Effector CD4-positive, alpha-beta T cell (primary cell): Measurements from ENCODE around the gene AFMID.
"Not testable (repeated sequence)": the region's sequence is repeated elsewhere in the genome, so short reads cannot be mapped to it uniquely, and the experiment has no call there.

Experiments
- DNase-seq: peaks from one replicate; pipeline ENCODE4 v3.0.0-alpha.2; 2020
- total RNA-seq: gene quantifications from one replicate; lab custom pipeline; 2026; lab: John Stamatoyannopoulos, UW

AFMID gene
- total RNA-seq: 2.6 reads per million, percentile 8 among the genes with 10 or more reads in this experiment

DNA sequence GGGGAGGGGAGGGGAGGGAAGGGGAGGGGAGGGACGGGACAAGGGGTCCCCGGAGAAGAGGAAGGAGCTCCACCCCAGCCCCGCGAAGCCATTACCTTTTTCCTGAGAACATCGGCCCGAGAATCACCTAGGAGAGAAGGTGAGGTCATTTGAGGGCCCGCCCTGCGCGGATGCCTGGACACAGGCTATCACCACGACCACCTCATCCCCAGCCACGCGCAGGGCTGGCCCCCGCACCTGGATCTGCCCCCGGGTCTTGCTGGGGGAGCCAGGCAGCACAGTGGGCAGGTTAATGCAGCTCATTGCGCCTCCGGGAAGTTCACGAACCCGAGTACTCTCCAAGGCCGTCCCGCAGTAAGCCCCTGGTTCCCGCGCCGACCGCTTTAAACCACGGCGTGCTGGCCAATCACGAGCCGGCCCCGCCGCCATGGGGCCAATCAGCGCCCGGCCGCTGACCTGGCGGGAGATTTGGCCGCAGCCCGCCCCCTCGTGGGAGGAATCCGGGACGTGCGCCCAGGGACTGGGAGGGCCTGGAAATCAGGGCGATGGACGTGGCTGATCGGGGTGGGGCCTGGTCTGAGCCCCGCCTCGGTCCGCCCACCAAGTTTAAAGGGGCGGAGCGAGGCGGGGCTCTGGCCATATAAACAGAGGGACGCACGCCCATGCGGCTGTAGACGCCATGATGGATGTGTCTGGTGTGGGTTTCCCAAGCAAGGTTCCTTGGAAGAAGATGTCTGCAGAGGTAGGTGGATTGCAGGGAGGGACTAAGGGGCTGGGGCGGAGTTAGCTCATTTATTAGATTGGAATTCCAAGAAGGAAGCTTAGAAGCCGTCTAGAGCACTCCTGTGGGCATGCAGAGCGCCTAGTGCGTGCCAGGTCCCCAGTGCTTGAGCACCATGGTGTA lies at the start of gene AFMID, which contains the start of gene TK1:
Gene AFMID, plus strand, starts transcription at position 671 of the 904 bp plus-strand sequence. Its CDS starts 9 bp downstream, at position 680.
Gene TK1, minus strand, starts transcription at position 361 of the 904 bp plus-strand sequence. Its CDS starts 58 bp downstream, at position 303.
- peak; percentile 68 for DNase-seq

DNA sequence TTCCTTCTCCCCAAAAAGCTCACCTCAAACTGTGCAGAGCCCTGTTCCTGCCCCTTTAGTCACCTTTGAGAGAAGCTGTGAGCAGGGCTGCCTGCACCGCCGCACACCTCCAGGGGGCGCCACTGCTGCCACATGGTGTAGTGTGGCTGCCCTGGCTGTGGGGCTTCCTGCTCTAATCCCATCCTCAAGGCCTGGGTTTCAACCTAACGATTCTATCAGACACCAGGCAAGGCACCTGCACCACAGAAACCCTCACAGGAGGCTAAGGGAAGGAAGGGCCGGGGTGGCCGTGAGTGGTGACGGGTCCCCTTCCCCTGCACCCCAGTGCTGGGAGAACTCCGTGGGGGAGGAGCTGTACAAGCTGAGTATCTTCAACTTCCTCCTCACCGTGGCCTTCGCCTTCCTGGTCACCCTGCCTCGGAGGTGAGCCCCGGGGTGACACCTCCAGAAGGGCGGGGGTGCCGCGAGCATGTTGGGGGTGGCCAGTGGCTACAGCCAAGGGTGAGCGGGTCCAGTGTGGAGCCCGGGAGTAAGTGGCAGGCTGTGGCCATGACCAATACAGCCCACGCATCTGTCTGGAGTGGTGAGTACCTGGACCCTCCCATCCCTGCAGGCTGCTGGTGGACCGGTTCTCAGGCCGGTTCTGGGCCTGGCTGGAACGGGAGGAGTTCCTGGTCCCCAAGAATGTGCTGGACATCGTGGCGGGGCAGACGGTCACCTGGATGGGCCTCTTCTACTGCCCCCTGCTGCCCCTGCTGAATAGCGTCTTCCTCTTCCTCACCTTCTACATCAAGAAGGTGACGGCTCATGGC lies 49.6 kb upstream of the AFMID start:
- DNase-seq: no peak

DNA sequence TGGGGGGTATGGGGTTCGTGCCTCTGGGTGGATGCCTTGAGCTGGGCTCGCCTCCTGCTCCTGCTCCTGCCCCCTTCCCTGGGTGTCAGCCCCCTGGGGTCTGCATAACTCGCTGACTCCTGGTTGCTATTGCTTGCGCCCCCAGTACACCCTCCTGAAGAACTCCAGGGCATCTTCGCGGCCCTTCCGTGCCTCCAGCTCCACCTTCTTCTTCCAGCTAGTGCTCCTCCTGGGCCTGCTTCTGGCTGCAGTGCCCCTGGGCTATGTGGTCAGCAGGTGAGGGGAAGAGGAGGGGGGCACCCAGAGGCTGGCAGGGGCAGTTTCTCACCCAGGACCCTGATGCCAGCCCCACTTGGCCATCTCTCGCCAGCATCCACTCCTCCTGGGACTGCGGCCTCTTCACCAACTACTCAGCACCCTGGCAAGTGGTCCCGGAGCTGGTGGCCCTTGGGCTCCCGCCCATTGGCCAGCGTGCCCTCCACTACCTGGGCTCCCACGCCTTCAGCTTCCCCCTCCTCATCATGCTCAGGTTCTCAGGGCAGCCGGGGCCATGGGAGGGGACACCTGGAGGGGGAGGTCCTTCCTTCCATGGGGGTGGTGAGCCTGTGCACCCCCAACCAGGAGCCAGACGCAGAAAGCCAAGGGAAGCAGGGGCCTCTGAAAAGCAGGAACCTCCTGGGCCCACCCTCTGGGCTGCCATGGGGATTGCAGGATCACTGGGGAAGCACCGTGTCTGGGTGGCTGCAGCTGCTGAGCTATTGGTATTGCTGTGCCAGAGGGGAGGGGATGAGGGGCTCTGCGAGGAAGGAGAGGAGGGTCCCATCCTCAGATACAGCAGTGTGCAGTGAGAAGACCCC lies 48.7 kb upstream of the AFMID start:
- DNase-seq: no peak

DNA sequence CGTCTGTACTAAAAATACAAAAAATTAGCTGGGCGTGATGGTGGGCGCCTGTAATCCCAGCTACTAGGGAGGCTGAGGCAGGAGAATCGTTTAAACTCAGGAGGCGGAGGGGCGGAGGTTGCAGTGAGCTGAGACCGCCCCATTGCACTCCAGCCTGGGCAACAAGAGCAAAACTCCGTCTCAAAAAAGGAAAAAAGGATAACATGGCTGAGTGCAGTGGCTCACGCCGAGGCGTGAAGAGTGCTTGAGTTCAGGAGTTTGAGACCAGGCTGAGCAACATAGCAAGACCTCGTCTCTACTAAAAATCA lies 47.3 kb upstream of the AFMID start:
- not testable (repeated sequence) for DNase-seq

- DNase-seq: peak; percentile 87
These were observed 46.8 kb upstream of the AFMID start for GRCh38 chr17:78140169-78141051.

DNA sequence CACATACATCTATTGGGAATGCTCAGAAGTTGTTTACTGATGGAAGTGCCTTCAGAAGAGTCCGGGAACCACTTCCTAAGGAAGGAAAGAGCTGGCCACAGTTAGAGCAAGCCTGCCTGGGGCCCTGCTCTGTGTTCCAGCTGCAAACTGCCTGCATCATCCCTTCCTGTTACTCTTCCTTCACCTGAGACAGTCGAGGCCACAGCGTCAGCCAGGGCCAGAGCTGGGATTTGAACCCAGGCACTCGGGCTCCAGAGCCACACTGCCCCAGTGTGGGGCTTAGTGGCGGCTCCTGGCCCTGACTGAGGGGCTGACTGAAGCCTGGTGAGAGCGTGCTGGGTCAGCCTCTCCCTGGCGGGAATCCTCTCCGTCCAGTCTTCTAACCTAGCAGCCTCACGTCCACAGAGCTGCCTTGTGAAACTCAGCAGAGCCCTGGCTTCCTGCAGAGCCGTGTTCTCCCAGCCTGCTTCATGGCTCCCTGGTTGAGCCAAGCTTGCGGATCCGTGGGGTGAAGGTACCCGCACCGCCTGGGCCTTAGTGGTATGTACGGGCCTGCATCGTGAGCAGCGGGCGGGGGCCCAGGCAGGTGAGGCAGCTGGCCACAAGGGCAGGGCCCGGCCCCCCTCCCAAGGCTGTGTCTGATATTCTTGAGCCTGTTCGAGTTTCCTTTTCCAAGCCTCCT lies 45.6 kb upstream of the AFMID start:
- no peak for DNase-seq

- no peak for DNase-seq
These were observed 44.9 kb upstream of the AFMID start for GRCh38 chr17:78142119-78142861.

DNA sequence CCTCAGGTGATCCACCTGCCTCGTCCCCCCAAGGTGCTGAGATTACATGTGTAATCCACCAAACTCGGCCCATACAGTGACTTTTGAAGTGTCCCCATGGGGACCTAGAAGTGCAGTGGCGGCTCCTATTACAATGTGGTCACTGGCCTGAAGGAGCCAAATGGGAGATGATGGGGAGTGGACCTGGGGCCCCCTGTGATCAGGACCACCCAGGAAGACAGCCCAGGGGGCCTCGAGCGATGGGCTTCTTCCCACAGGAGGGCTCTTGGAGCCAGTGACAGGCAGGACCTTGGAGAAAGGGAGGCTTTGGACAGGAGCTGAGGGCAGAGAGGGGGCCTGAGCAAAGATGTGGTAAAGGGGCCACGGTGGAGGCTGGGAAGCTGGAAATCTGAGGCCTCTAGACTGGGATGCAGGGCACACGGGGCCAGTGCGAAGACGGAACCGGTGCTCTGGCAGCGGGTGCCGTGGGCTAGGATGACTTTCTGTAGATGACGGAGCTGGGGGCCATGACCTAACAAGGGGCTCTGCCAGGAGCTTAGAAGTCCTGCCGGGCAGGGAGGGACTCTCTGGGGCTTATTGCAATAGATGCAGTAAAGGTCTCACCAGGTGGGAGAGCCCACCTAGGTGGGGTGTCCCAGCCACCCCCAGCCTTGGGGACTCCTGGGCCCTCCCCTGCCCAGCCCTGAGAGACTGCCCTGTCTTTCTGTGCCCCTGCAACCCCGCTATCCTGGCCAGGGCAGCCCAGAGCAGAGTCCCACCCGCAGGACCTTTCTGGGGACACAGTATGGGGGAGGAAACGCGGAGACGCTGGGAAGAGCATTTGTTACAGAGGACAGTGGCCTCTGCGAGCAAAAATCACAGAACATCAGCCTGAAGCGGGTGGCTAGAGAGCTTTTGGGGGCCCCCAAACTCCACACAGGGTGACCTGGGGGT lies 43.7 kb upstream of the AFMID start:
- no peak for DNase-seq

- DNase-seq: no peak
These were observed 42.9 kb upstream of the AFMID start for GRCh38 chr17:78144147-78144719.

DNA sequence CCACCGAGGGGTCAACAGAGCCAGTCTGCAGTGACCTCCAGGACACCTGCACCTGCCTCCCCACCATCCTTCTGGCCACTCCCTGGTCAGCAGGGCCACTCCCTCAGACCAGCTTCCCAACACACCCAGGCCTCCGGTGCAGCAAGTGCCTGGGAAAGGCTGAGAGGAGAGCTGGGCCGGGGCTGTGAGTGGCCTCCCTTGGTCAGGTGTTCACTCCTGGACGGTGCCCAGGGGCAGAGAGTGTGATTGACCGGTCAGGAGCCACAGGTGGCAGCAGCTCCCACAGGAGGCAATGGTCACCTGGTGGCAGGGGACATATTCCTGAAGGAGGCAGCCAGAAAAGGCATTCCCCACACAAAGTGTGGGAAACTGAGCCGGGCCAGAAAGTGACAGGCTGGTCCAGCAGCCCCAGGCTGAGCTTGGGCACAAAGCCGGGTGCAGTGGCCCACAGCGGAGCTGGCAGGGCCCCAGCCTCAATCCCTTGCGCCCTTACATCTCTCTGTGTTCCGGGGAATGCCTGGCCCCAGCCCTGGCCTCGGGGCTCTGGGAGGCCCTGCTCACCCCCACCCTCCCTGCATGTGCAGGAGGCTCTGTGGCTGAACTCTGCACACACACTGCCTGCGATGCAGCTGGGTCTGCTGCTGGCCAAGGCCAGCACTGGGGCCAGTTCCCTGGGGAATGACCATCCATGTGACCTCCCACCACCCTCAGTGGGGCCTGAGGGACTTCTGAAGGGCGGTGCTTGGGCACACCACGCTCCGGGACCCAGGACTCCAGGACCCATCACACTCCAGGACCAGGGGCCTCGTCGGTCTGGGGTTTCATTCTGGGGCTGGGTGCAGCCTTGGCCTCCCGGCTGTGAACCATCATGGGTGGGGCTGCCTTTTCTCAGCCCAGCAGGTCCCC lies 42.2 kb upstream of the AFMID start:
- no peak for DNase-seq

DNA sequence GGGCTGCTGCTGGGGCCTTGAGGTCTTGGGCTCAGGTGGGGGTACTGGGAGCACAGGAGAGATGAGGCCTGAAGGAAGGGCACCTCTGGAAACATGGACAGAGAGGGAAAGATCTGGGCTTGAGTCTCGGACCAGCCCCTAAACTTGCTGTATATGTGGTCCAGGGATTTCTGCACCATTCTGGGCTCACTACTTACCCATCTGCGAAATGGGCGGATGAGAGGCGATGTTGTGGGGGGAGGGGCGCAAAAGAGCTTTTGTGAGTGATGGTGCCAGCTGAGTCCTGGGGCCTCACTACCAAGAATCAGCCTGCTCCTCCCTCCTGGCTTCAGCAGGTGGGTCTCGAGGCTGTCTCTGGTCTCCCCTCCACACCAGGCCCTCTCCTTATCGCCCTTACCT lies 40.7 kb upstream of the AFMID start:
- no peak for DNase-seq

DNA sequence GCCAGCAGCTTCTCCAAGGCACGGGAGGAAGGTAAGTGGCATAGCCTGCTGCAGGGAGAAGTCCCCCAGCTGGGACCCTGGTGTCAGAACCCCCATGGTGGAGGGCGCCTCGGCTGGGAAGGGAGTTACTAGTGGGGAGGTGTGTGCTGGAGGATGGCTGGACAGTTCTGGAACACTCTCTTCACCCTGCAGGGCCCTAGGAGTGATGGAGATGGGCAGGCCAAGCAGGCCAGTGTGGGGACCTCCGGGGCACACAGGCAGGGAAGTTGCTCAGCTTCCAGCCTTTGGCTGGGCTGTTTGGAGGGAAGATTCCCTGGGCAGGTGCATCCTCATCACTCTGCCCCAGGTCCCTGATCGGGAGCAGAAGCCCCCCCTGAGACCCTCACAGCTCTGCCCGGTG lies 40.3 kb upstream of the AFMID start:
- no peak for DNase-seq

DNA sequence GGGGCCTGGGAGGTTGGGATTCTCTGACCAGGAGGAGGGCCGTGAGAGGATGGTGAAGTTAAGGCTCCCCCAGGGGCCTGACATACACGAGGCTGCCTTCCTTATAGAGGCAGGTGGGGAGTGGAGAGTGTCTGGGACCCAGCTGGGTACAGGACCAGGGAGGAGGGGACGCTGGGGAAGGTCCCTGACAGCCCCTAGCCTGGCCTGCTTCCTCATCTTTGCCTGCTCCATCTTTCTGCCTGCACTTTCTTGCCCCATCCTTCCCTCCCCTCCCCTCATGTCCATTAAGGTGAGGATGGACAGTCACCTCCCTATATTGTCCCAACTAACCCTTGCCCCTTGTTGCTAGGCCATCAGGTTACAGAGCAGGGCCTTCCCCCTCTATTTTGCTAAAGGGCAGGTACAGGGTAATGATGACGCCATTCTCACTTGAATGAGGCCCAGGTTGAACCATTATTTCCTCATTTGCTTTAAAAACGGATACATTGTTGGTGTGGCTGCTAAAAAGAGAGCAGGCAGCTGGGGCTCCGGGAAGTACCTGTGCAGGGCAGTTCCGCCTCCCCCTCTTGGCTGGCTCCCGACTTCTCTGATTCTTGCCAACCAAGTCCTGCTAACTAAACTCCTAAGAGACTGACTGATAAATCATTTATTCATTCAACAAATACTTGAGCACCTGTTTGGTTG lies 39.7 kb upstream of the AFMID start:
- DNase-seq: no peak

GRCh38 chr17:78148286-78149016 lies 38.7 kb upstream of the AFMID start:
- no peak for DNase-seq

GRCh38 chr17:78151514-78152008 lies 35.6 kb upstream of the AFMID start:
- DNase-seq: no peak
